Coronary artery (tissue), 2 donors: Measurements from ENCODE around the gene RAB28.

Source experiments
- DNase-seq: peaks from one replicate; pipeline ENCODE4 v3.0.0-alpha.2; 2017; ENCODE audit warnings: low spot score
- H3K27ac ChIP-seq, 2 donors: fragments of 200-600 bp; sonication (generic); one replicate each; pipeline ENCODE4 v1.5.1; 2016 to 2019
- H3K4me3 ChIP-seq: fragments of 200-600 bp; sonication (generic); 2 replicates; pipeline ENCODE4 v1.5.1; 2016; ENCODE audit warnings: mild to moderate bottlenecking, moderate library complexity
- CTCF ChIP-seq: fragments of 200-600 bp; sonication (generic); IDR thresholded peaks from one replicate; pipeline ENCODE4 v1.5.1; 2019; ENCODE audit warnings: antibody characterized with exemption

The RAB28 gene

GRCh38 chr4:13484122-13484748 lies at the start of gene RAB28:
Gene RAB28 (minus strand): TSS chr4:13484340.
- peak within 1 kb of the TSS; percentile 91 for H3K4me3 ChIP-seq
- peak within 1 kb of the TSS; percentile 96 to 98 for H3K27ac ChIP-seq
- peak; percentile 96 for DNase-seq
- no peak for TF ChIP-seq CTCF

- TF ChIP-seq CTCF, result no peak
- DNase-seq, result no peak
- Histone ChIP-seq H3K4me3 (no peak overlapping the region), H3K27ac (no peak overlapping the region)
Measured at GRCh38 chr4:13531625-13531998, 47.5 kb upstream of the RAB28 start.

- Histone ChIP-seq H3K4me3 (no peak overlapping the region), H3K27ac (no peak overlapping the region)
- TF ChIP-seq CTCF, result no peak
- peak; percentile 36 for DNase-seq
Measured at GRCh38 chr4:13530823-13531624, 46.9 kb upstream of the RAB28 start.

GRCh38 chr4:13529128-13529919 lies 45.2 kb upstream of the RAB28 start:
- H3K27ac ChIP-seq, result no peak overlapping the region
- no peak for TF ChIP-seq CTCF
- peak; percentile 43 for DNase-seq
- no peak overlapping the region for H3K4me3 ChIP-seq

- Histone ChIP-seq H3K27ac (no peak overlapping the region), H3K4me3 (no peak overlapping the region)
- peak; percentile 36 for DNase-seq
- no peak for TF ChIP-seq CTCF
Measured at GRCh38 chr4:13528821-13529127, 44.6 kb upstream of the RAB28 start.

GRCh38 chr4:13527981-13528820 lies 44.1 kb upstream of the RAB28 start:
- peak; percentile 46 for DNase-seq
- Histone ChIP-seq H3K27ac (no peak overlapping the region), H3K4me3 (no peak overlapping the region)
- TF ChIP-seq CTCF, result no peak
